WTC11 (cell line): ENCODE measurements around the gene LGR4.

Source experiments
- TF ChIP-seq, protein P1 (sequence below): fragments of 200-600 bp; IDR thresholded peaks from 2 replicates; pipeline ENCODE4 v1.8.0; 2022; ENCODE audit warnings: antibody characterized with exemption
- TF ChIP-seq, protein P2 (sequence below): sonication (generic); formaldehyde crosslinking; IDR thresholded peaks from 2 replicates; pipeline ENCODE4 v1.8.0; 2022; ENCODE audit warnings: mild to moderate bottlenecking, missing genetic modification reagents
- TF ChIP-seq, protein P3 (sequence below): fragments of 250-450 bp; sonication (Bioruptor Pico); conservative IDR thresholded peaks from 2 replicates; pipeline ENCODE4 v1.9.0; 2021; ENCODE audit warnings: mild to moderate bottlenecking
- TF ChIP-seq, protein P4 (sequence below): sonication (generic); formaldehyde crosslinking; IDR thresholded peaks from 2 replicates; pipeline ENCODE4 v1.8.1; 2022; ENCODE audit warnings: low read depth, missing genetic modification reagents, borderline replicate concordance

DNA sequence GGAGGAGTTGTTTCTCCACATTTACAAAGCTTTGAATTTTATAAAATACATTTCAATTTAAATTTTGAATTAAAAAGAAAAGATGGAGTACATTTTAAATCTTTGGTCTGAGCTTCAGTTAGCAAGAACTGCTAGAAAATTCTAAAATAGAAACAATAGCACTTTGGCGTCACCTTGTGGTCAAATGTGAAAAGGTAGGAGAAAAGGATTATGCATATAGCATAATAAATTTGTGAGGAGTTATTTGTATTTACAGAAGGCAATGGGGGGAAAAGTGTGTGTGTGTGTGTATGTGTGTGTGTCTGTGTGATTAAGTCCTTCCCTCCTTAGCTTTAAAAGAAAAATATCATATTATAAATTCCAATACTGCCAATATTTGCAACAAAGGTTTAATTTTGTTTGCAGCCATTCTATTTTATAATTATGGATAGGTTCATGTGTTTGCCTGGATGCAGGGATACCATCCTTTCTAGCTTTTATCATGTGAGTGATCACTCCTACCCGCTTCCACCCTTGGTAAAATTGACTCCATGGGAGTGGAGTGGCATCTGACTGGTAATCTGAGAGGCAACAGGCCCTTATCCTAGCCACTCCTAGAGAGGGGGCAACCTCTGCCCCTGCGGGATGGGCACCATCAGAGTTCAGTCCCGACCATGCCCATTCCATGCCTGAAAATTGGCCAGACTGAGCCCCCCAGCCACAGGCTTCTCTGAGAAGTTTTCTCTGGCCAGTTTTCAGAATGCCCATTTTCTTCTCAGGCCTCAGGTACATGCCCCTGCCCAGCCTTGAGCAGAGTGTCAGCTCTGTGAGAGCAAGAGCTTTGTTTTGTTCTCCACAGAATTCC, 13.6 kb upstream of the LGR4 start:
- TF ChIP-seq, protein P1, sequence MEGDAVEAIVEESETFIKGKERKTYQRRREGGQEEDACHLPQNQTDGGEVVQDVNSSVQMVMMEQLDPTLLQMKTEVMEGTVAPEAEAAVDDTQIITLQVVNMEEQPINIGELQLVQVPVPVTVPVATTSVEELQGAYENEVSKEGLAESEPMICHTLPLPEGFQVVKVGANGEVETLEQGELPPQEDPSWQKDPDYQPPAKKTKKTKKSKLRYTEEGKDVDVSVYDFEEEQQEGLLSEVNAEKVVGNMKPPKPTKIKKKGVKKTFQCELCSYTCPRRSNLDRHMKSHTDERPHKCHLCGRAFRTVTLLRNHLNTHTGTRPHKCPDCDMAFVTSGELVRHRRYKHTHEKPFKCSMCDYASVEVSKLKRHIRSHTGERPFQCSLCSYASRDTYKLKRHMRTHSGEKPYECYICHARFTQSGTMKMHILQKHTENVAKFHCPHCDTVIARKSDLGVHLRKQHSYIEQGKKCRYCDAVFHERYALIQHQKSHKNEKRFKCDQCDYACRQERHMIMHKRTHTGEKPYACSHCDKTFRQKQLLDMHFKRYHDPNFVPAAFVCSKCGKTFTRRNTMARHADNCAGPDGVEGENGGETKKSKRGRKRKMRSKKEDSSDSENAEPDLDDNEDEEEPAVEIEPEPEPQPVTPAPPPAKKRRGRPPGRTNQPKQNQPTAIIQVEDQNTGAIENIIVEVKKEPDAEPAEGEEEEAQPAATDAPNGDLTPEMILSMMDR: peak; percentile 81
- TF ChIP-seq, protein P2, sequence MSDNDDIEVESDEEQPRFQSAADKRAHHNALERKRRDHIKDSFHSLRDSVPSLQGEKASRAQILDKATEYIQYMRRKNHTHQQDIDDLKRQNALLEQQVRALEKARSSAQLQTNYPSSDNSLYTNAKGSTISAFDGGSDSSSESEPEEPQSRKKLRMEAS (CRISPR knock-in tag): no peak
- TF ChIP-seq, protein P3, sequence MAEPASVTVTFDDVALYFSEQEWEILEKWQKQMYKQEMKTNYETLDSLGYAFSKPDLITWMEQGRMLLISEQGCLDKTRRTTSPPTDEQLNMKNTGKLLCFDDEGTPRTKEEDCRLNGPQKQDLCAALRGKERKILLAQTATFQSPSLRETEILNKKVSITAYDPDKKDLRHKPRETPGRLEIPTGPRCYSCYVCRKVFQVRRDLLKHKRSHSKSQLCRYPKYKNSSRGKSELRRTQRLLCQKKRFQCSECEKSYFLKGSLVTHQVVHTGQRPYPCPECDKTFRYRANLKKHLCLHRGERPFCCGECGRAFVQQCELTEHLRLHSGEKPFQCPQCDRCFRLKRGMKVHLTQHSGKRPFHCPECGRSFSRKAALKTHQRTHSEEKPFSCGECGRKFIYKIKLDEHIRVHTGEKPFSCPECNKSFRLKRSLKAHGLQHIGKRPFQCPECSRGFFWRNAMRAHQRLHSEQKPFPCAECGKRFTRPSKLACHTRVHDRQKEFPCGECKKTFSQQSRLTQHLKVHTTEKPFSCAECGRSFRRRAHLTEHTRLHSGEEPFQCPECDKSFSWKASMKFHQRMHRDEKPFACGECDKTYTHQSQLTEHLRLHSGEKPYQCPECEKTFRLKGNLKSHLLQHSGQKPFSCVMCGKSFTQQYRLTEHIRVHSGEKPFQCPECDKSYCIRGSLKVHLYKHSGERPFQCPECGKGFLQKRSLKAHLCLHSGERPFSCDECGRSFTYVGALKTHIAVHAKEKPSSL (CRISPR knock-in tag): no peak
- TF ChIP-seq, protein P4, sequence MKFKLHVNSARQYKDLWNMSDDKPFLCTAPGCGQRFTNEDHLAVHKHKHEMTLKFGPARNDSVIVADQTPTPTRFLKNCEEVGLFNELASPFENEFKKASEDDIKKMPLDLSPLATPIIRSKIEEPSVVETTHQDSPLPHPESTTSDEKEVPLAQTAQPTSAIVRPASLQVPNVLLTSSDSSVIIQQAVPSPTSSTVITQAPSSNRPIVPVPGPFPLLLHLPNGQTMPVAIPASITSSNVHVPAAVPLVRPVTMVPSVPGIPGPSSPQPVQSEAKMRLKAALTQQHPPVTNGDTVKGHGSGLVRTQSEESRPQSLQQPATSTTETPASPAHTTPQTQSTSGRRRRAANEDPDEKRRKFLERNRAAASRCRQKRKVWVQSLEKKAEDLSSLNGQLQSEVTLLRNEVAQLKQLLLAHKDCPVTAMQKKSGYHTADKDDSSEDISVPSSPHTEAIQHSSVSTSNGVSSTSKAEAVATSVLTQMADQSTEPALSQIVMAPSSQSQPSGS (CRISPR knock-in tag): no peak
